ENCODE results near the gene COL12A1. TPM values are rescaled to one million over a fixed set of nuclear protein-coding genes. Genes with fewer than 3 reads are reported as not detected.
A peak's percentile ranks its signal among the peaks of the same experiment; 100 is the strongest.

The COL12A1 gene
- total RNA-seq, 4 donors from 2014 or later: 208 to 539 (median 257) TPM

DNA sequence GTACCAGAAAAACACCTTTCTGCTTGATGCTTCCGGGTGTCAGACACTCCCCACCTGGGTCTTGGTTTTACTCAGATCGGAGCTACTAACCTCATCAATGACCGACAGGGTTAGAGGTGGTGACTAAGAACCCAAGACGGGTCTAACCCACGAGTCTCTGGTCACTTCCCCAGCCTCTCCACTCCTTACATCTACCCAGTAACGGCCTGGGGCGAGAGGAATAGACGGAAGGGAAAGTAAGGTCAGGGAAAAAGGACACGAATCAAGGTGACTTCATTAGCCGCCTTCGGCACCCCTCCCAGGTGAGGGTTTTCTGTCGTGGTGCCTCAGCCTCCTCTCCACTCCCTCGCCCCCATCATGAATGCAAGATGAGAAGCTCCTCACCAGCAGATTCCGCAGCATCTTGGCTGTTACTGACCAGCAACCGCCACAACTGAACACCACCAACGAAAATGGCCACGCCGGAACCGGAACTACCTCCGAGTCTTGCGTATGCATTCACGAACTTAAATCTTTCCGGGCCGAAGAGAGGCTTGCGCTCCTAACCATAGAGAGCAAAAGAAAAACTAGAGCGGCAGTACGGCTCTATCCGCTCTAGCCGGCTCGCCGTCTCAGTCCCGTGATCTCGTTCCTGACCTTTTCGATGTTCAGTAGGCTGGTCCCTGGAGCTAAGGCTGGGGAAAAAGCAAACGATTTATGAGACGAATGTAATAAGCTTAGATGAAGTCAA lies 37.6 kb upstream of the COL12A1 start, which contains the start of gene COX7A2:
COX7A2 (minus strand) TSS at position 469 of the 730 bp plus-strand sequence; CDS start at position 402, 67 bp downstream.
- H3K4me1 ChIP-seq: peaks cover 0 to 34% (median 5%) of the 10 kb centered on the region in 4 donors
- TF ChIP-seq, protein P1, sequence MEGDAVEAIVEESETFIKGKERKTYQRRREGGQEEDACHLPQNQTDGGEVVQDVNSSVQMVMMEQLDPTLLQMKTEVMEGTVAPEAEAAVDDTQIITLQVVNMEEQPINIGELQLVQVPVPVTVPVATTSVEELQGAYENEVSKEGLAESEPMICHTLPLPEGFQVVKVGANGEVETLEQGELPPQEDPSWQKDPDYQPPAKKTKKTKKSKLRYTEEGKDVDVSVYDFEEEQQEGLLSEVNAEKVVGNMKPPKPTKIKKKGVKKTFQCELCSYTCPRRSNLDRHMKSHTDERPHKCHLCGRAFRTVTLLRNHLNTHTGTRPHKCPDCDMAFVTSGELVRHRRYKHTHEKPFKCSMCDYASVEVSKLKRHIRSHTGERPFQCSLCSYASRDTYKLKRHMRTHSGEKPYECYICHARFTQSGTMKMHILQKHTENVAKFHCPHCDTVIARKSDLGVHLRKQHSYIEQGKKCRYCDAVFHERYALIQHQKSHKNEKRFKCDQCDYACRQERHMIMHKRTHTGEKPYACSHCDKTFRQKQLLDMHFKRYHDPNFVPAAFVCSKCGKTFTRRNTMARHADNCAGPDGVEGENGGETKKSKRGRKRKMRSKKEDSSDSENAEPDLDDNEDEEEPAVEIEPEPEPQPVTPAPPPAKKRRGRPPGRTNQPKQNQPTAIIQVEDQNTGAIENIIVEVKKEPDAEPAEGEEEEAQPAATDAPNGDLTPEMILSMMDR (IDR thresholded peaks at IDR 0.05): peak in 1 of 5 experiments; percentile 26
- peak; percentile 89 to 98 for TF ChIP-seq EP300 (IDR thresholded peaks at IDR 0.05)
- peak; percentile 57 to 85 for TF ChIP-seq POLR2A (IDR thresholded peaks at IDR 0.05)
- 0% methylated on average over 36 of the region's 36 CpGs for WGBS, 2 donors
- H3K27me3 ChIP-seq: no peaks in the 10 kb centered on the region
- DNase-seq (ENCODE audit: low spot score in 2 of 2): peak; percentile 80 to 92
- peak within 1 kb of the TSS; percentile 71 to 86 (median 80) for H3K4me3 ChIP-seq
- H3K27ac ChIP-seq: peak within 1 kb of the TSS; percentile 88 to 96 (median 94)
- no peaks in the 10 kb centered on the region for H3K9me3 ChIP-seq
- H3K36me3 ChIP-seq: peaks cover 0 to 26% (median 0%) of the 10 kb centered on the region in 3 donors

GRCh38 chr6:75236630-75237029 lies 30.8 kb upstream of the COL12A1 start:
- TF ChIP-seq, protein P1 (IDR thresholded peaks at IDR 0.05): no peak
- TF ChIP-seq EP300 (IDR thresholded peaks at IDR 0.05) (no peak), POLR2A (IDR thresholded peaks at IDR 0.05) (no peak)
- H3K4me3 ChIP-seq: no peak overlapping the region
- H3K27me3 ChIP-seq: no peaks in the 10 kb centered on the region
- no peak overlapping the region for H3K27ac ChIP-seq
- WGBS, 2 donors: 86 to 94% methylated on average over 4 of the region's 4 CpGs
- H3K4me1 ChIP-seq: peaks cover 0 to 25% (median 1%) of the 10 kb centered on the region in 4 donors
- DNase-seq (ENCODE audit: low spot score in 2 of 2): no peak
- H3K9me3 ChIP-seq: no peaks in the 10 kb centered on the region
- H3K36me3 ChIP-seq: peaks cover 0 to 54% (median 0%) of the 10 kb centered on the region in 3 donors

- Histone ChIP-seq H3K27me3 (no peaks in the 10 kb centered on the region), H3K4me3 (no peak overlapping the region), H3K36me3 (peaks cover 0 to 45% (median 0%) of the 10 kb centered on the region in 3 donors), H3K9me3 (no peaks in the 10 kb centered on the region), H3K4me1 (peaks cover 0 to 20% (median 0%) of the 10 kb centered on the region in 4 donors), H3K27ac (no peak overlapping the region)
- WGBS, 2 donors: 61 to 68% methylated on average over 2 of the region's 2 CpGs
- TF ChIP-seq EP300 (IDR thresholded peaks at IDR 0.05): no peak
- no peak for TF ChIP-seq POLR2A (IDR thresholded peaks at IDR 0.05)
- TF ChIP-seq, protein P1 (IDR thresholded peaks at IDR 0.05): no peak
- no peak for DNase-seq (ENCODE audit: low spot score in 2 of 2)
Observed at GRCh38 chr6:75235271-75235670, 29.4 kb upstream of the COL12A1 start.

- no peak overlapping the region for H3K4me3 ChIP-seq
- no peaks in the 10 kb centered on the region for H3K27me3 ChIP-seq
- TF ChIP-seq EP300 (IDR thresholded peaks at IDR 0.05) (no peak), POLR2A (IDR thresholded peaks at IDR 0.05) (no peak)
- TF ChIP-seq, protein P1 (IDR thresholded peaks at IDR 0.05): no peak
- H3K27ac ChIP-seq: peak overlapping the region in 1 of 4 donors; percentile 26
- peaks cover 0 to 36% (median 0%) of the 10 kb centered on the region in 3 donors for H3K36me3 ChIP-seq
- H3K4me1 ChIP-seq: peaks cover 0 to 22% (median 0%) of the 10 kb centered on the region in 4 donors
- DNase-seq (ENCODE audit: low spot score in 2 of 2): no peak
- no peaks in the 10 kb centered on the region for H3K9me3 ChIP-seq
- 27 to 40% methylated on average over 3 of the region's 3 CpGs for WGBS, 2 donors
Observed at GRCh38 chr6:75234126-75234865, 28.4 kb upstream of the COL12A1 start.

Measured in tibial nerve (tissue), 4 donors.